ENCODE results near the gene C17orf67.

Gene C17orf67

DNA sequence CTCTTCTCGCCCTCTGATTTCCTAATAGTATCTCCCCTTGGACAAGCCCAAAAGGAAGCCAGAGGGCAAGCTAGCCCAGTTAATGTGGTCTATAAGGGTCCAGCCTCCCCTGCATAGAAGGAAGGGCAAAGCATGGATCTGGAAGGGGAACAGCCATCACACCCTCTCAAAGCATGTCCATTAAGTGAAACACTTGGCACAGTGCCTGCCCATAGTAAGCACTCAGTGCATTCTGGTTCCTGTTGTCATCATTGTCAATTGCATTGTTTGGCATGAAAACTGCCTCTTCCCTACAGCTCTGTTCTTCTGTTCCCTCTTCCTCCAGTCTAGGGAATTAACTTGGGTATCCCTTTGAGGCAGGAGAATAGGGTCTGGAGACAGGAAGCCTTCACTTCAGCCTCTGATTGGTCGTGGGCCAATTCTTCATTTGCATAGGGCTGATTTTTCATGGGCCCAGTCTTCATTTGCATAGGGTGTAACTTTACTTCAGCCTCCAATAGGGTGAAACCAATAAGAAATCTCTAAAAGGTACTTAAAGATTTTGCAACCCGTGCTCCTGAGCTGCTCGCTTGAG lies 81.4 kb downstream of the C17orf67 start:
- Mint-ChIP-seq H3K4me3 (no peak overlapping the region), H3K27ac (no peak overlapping the region), H3K36me3 (no peaks in the 10 kb centered on the region), H3K4me1 (no peaks in the 10 kb centered on the region), H3K9me3 (no peaks in the 10 kb centered on the region)
- no peak for ATAC-seq
- no peak for DNase-seq (ENCODE audit: low spot score in 2 of 2)

DNA sequence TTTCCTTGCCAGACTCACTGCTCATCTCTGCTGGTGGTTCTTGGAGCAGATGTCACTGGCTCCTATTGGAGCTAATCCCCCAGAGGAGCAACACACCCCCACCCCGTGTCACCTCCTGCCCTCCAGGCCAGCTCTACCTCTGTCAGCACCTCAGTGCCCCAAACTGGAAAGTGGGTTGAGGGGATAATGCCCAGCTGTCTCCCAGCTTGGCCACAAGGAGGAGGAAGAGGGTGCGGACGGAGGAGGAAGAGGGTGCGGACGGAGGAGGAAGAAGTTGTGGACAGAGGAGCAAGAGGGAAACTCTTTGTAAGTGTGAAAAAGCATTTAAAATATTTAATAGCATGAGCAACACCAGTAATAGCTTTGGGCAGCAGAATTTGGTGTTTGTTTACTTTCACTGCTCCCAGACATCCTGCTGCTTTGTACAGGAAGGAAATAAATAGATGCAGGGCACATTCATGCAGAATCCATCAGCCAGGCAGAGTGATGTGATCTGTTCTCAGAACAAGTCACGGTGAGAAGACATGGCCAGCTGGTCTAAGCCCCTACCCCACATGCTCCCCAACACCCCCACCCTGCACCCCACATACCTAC lies 82.5 kb downstream of the C17orf67 start:
- Mint-ChIP-seq H3K9me3 (no peaks in the 10 kb centered on the region), H3K4me3 (no peak overlapping the region), H3K27ac (no peak overlapping the region), H3K4me1 (no peaks in the 10 kb centered on the region), H3K36me3 (no peaks in the 10 kb centered on the region)
- no peak for ATAC-seq
- DNase-seq (ENCODE audit: low spot score in 2 of 2): no peak

GRCh38 chr17:56744721-56745120 lies 89.0 kb downstream of the C17orf67 start:
- ATAC-seq (no peak), DNase-seq (ENCODE audit: low spot score in 2 of 2) (no peak)
- Mint-ChIP-seq H3K36me3 (no peaks in the 10 kb centered on the region), H3K27ac (no peak overlapping the region), H3K9me3 (no peaks in the 10 kb centered on the region), H3K4me1 (no peaks in the 10 kb centered on the region), H3K4me3 (no peak overlapping the region)

DNA sequence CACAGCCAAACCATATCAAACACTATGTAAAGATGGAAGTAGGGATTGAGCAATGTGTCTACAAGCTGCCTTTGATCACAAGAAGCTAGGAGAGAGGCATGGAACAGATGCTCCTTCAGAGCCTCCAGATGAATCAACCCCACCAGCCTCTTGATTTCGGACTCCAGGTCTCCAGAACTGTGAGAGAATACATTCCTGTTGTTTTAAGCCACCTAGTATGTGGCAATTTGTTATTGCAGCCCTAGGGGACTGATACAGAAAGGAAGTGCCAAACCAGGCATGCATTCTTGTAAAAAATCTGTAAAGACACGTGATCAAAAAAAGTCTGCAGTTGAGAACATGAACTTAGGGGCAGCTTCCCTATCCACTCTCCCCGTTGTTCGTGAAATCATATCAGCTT lies 91.1 kb downstream of the C17orf67 start:
- ATAC-seq: no peak
- no peaks in the 10 kb centered on the region for H3K36me3 Mint-ChIP-seq
- H3K4me3 Mint-ChIP-seq: no peak overlapping the region

More for the DNA sequence above, 91.1 kb downstream of the C17orf67 start:
- H3K9me3 Mint-ChIP-seq: no peaks in the 10 kb centered on the region
- DNase-seq (ENCODE audit: low spot score in 2 of 2): no peak
- H3K27ac Mint-ChIP-seq: no peak overlapping the region
- H3K4me1 Mint-ChIP-seq: no peaks in the 10 kb centered on the region
